Measurements from ENCODE around the gene TM9SF2. TPM values are rescaled to one million over a fixed set of nuclear protein-coding genes. Genes with fewer than 3 reads are reported as not detected.

The TM9SF2 gene
- total and polyA plus RNA-seq, 9 of the 15 experiments (the other 6 are each of a cell fraction or from before 2014, with no cell fraction given) = 23.3 to 83.2 (median 55.1) TPM

DNA sequence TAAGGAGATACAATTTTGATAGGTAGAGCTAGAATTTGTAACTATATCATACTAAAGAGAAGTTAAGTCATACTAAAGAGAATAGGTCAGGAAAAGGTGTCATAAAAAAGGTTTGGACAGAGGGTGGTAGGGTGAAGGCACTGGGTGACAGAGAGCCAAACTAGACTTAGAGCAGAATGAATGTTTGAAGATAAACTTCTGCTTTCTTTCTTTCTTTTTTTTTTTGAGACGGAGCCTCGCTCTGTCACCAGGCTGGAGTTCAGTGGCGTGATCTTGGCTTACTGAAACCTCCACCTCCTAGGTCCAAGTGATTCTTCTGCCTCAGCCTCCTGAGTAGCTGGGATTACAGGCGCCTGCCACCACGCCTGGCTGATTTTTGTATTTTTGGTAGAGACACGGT, 44.1 kb downstream of the TM9SF2 start (continued):
- TF ChIP-seq, protein P1, sequence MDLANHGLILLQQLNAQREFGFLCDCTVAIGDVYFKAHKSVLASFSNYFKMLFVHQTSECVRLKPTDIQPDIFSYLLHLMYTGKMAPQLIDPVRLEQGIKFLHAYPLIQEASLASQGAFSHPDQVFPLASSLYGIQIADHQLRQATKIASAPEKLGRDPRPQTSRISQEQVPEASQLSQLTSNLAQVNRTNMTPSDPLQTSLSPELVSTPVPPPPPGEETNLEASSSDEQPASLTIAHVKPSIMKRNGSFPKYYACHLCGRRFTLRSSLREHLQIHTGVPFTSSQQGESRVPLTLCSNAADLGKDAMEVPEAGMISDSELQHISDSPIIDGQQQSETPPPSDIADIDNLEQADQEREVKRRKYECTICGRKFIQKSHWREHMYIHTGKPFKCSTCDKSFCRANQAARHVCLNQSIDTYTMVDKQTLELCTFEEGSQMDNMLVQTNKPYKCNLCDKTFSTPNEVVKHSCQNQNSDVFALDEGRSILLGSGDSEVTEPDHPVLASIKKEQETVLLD (IDR thresholded peaks at IDR 0.05) = no peak
- TF ChIP-seq GTF2F1 (IDR thresholded peaks at IDR 0.05; ENCODE audit: low read depth, low read length) (no peak), ZNF644 (tag; IDR thresholded peaks at IDR 0.05; ENCODE audit: low read depth) (no peak), TEAD4 (IDR thresholded peaks at IDR 0.05; ENCODE audit: low read length) (no peak), TEAD4 (CRISPR knock-in tag; IDR thresholded peaks at IDR 0.05; ENCODE audit: borderline replicate concordance) (no peak)

DNA sequence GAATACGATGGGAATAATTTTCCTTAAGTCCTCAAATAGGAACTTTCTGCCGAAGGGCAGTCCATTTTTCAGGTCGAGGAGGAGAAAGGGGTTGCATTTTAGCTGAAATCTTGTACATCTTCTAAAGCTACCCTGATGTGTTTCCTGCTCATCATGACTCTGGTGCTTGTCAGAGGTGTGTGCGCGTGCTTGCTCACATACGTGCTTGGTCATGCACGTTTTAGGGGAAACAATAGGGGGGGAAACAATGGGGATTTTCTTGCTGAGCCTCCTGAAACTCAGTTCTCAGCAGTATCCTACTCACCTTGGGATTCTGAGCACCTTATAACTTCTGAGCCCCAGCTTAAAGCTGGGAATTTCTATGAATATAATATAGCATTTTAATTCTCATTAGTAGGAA, 44.7 kb downstream of the TM9SF2 start:
- Histone ChIP-seq H3K4me3 (no peak overlapping the region), H2AFZ (ENCODE audit: low read depth, low read length) (no peak overlapping the region), H4K20me1 (replicated peaks; ENCODE audit: control insufficient read depth, insufficient read depth, low read length) (no peaks in the 10 kb centered on the region), H3K27ac (ENCODE audit: extremely low read depth, low read depth, low read length) (no peak overlapping the region), H3K36me3 (ENCODE audit: control insufficient read depth, insufficient read depth, low read length) (peaks cover 85% of the 10 kb centered on the region), H3K9me1 (ENCODE audit: control insufficient read depth, insufficient read depth, low read length) (no peaks in the 10 kb centered on the region), H3K9ac (ENCODE audit: insufficient read depth in 1 of 2, low read depth in 2 of 2, low read length in 2 of 2) (no peak overlapping the region), H3K4me2 (ENCODE audit: insufficient read depth, low read length) (no peak overlapping the region), H3K9me3 (replicated peaks; ENCODE audit: control insufficient read depth, insufficient read depth, low read depth, low read length) (no peaks in the 10 kb centered on the region), H3K79me2 (ENCODE audit: control insufficient read depth, insufficient read depth, low read length) (no peaks in the 10 kb centered on the region), H3K4me1 (replicated peaks in 1 of 2; ENCODE audit: control insufficient read depth in 2 of 2, insufficient read depth in 2 of 2, low read length in 2 of 2) (no peaks in the 10 kb centered on the region), H3K27me3 (ENCODE audit: control insufficient read depth in 2 of 2, insufficient read depth in 2 of 2, low read length in 2 of 2) (no peaks in the 10 kb centered on the region)
- ChIA-PET POLR2A (interaction anchor here (1.4 kb wide), 1 partner anchor 33 kb away, joined by 5 read pairs; no protein-coding TSS in a partner anchor), CTCF (ENCODE audit: low intra/inter-chr PET ratio) (no interaction called here)
- DNase-seq (ENCODE audit: extremely low read depth in 1 of 4, low spot score in 3 of 4) (no peak), FAIRE-seq (no peak), ATAC-seq (no peak)
- in situ Hi-C loops (cut with MboI) = no loop called here
- WGBS (ENCODE audit: insufficient coverage, low coverage, missing lambda C conversion rate) = 94% methylated on average over 3 of the region's 7 CpGs
- no TSS peak for BruUV-seq (replicated peaks)
- intact Hi-C loops (cut with micrococcal nuclease) = no loop called here
- no peak for TF ChIP-seq HNRNPH1 (optimal IDR thresholded peaks at IDR 0.05; ENCODE audit: low read depth, low read length)
- TF ChIP-seq ZNF23 (CRISPR knock-in tag; IDR thresholded peaks at IDR 0.05) = no peak
- TF ChIP-seq TOE1 (IDR thresholded peaks at IDR 0.05; ENCODE audit: borderline replicate concordance) = no peak
- TF ChIP-seq TOE1 (CRISPR knock-in tag; IDR thresholded peaks at IDR 0.05; ENCODE audit: borderline replicate concordance, low read depth) = no peak
- no peak for TF ChIP-seq NR2C1 (IDR thresholded peaks at IDR 0.05)
- TF ChIP-seq NR2C1 (tag; IDR thresholded peaks at IDR 0.05) = no peak
- TF ChIP-seq ZFP1 (CRISPR knock-in tag; IDR thresholded peaks at IDR 0.05) = no peak
- TF ChIP-seq, protein P2, sequence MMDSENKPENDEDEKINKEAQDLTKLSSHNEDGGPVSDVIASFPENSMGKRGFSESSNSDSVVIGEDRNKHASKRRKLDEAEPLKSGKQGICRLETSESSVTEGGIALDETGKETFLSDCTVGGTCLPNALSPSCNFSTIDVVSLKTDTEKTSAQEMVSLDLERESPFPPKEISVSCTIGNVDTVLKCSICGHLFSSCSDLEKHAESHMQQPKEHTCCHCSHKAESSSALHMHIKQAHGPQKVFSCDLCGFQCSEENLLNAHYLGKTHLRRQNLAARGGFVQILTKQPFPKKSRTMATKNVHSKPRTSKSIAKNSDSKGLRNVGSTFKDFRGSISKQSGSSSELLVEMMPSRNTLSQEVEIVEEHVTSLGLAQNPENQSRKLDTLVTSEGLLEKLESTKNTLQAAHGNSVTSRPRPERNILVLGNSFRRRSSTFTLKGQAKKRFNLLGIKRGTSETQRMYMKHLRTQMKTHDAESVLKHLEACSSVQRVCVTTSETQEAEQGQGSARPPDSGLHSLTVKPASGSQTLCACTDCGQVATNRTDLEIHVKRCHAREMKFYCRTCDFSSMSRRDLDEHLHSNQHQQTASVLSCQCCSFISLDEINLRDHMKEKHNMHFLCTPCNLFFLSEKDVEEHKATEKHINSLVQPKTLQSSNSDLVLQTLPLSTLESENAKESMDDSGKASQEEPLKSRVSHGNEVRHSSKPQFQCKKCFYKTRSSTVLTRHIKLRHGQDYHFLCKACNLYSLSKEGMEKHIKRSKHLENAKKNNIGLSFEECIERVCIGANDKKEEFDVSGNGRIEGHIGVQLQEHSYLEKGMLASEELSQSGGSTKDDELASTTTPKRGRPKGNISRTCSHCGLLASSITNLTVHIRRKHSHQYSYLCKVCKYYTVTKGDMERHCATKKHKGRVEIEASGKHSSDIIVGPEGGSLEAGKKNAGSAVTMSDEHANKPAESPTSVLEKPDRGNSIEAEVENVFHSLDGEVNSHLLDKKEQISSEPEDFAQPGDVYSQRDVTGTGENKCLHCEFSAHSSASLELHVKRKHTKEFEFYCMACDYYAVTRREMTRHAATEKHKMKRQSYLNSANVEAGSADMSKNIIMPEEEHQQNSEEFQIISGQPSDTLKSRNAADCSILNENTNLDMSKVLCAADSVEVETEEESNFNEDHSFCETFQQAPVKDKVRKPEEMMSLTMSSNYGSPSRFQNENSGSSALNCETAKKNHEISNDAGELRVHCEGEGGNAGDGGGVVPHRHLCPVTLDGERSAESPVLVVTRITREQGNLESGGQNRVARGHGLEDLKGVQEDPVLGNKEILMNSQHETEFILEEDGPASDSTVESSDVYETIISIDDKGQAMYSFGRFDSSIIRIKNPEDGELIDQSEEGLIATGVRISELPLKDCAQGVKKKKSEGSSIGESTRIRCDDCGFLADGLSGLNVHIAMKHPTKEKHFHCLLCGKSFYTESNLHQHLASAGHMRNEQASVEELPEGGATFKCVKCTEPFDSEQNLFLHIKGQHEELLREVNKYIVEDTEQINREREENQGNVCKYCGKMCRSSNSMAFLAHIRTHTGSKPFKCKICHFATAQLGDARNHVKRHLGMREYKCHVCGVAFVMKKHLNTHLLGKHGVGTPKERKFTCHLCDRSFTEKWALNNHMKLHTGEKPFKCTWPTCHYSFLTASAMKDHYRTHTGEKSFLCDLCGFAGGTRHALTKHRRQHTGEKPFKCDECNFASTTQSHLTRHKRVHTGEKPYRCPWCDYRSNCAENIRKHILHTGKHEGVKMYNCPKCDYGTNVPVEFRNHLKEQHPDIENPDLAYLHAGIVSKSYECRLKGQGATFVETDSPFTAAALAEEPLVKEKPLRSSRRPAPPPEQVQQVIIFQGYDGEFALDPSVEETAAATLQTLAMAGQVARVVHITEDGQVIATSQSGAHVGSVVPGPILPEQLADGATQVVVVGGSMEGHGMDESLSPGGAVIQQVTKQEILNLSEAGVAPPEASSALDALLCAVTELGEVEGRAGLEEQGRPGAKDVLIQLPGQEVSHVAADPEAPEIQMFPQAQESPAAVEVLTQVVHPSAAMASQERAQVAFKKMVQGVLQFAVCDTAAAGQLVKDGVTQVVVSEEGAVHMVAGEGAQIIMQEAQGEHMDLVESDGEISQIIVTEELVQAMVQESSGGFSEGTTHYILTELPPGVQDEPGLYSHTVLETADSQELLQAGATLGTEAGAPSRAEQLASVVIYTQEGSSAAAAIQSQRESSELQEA (IDR thresholded peaks at IDR 0.05; ENCODE audit: low read depth) = no peak
- no peak for TF ChIP-seq HDAC2 (IDR thresholded peaks at IDR 0.05)
- no peak for TF ChIP-seq CXXC5 (CRISPR knock-in tag; IDR thresholded peaks at IDR 0.05)
